NCI-H345 treated with DMSO at 0.1 percent for 48 hours (cell line): ENCODE results near the gene ARCN1.

Source experiments
- DNase-seq: peaks from one replicate; lab custom pipeline; 2025; ENCODE audit not compliant: unreplicated experiment; lab: John Stamatoyannopoulos, UW

The ARCN1 gene

DNA sequence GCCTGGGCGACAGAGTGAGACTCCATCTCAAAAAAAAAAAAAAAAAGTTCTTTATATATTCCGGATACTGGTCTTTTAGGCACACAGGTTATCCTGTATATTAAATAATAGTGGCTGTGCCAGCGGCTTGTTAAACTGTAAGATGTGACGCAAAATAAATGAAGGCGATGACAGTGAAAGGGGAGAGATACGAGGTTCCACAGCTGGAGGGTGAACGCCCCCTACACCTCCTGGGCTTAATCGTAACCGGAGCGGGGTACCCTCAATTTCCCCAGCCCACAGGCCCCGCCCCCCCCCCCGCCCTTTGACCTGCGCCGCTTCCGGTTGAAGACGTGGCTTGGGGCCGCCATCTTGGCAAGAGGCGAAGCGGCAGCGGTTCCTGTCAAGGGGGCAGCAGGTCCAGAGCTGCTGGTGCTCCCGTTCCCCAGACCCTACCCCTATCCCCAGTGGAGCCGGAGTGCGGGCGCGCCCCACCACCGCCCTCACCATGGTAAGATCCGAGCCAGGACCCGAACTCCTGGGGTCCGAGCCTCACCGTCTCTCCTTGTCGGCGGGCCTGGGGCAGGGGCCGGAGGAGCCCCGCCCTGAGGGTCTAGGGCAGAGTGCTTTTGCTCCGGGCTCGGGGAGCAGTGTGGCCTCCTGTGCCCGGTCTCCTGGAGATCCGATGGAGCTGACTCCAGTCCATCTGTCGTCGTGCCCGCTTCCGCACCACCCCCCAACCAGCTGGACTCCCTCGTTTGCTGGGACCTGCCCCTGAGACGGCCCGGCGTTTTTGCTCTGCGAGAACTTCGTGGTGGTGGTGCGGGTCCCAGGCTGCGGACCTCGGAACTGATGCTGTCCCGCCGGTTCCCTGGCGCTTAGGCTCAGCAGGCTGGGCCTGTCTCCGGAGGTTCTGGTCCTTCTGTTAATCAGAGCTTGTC lies at the start of gene ARCN1:
TSS of gene ARCN1 (plus strand) at position 349 of the 920 bp plus-strand sequence. CDS start at position 488, 139 bp downstream.
- peak; percentile 41 for DNase-seq

DNA sequence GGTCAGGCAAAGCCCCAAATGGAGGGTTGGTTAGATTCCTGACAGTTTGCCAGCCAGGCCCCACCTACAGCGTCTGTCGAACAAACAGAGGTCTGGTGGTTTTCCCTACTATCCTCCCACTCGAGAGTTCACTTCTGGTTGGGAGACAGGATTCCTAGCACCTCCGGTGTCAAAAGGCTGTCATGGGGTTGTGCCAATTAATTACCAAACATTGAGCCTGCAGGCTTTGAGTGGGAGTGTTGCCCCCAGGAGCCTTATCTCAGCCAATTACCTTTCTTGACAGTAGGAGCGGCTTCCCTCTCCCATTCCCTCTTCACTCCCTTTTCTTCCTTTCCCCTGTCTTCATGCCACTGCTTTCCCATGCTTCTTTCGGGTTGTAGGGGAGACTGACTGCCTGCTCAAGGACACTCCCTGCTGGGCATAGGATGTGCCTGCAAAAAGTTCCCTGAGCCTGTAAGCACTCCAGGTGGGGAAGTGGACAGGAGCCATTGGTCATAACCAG lies 49.6 kb upstream of the ARCN1 start:
- DNase-seq, result no peak

DNA sequence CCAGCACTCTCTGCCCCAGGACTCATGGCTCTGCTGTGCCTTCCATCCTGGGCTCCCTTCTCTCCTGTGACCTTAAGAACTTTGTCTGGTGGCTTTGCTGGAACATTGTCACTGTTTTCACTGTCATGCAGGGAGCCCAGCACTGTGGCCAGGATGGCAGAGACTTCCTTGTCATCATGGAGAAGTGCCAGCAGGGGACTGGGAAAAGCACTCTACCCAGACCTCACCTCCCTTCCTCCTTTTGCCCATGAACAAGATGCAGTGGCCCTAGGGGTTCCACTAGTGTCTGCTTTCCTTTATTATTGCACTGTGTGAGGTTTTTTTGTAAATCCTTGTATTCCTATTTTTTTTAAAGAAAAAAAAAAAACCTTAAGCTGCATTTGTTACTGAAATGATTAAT lies 47.9 kb upstream of the ARCN1 start:
- no peak for DNase-seq

DNA sequence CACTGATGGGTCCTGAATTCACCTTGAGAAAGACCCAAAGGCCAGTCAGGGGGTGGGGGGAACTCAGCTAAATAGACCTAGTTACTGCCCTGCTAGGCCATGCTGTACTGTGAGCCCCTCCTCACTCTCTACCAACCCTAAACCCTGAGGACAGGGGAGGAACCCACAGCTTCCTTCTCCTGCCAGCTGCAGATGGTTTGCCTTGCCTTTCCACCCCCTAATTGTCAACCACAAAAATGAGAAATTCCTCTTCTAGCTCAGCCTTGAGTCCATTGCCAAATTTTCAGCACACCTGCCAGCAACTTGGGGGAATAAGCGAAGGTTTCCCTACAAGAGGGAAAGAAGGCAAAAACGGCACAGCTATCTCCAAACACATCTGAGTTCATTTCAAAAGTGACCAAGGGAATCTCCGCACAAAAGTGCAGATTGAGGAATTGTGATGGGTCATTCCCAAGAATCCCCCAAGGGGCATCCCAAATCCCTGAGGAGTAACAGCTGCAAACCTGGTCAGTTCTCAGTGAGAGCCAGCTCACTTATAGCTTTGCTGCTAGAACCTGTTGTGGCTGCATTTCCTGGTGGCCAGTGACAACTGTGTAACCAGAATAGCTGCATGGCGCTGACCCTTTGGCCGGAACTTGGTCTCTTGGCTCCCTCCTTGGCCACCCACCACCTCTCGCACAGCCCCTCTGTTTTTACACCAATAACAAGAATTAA lies 47.3 kb upstream of the ARCN1 start:
- no peak for DNase-seq

DNA sequence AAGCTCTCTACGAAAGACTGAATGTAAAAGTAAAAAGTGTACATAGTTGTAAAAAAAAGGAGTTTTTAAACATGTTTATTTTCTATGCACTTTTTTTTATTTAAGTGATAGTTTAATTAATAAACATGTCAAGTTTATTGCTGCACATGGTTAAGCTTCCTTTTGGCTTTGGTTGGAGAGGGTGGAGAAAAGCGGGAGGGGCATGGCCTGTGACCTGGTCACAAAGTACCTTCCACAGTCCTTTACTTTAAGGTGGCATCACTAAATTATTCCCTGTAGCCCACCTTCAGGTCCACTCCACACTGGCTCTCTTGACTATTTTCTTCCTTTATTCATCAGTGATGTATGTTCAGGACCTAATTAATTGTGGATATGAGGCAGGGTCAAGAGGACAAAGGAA lies 45.5 kb upstream of the ARCN1 start:
- no peak for DNase-seq

DNA sequence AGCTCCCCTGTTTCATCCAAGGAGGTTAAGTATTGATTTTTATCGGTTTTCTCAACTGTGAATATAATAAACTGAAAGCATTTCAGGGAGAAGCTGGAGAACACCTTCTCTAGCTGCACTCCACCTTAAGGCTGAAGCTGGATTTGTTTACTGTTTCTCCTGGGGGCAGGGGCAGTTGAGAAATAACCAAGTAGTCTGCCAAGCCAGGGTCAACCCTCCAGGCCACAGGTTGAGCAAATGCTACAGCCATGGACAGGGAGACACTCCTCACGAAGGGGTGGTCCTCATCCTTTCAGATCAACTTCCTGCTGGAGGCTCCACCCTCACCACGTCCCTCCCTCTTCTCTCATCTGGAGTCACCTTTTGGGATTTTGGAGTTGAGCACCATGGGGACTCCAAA lies 45.1 kb upstream of the ARCN1 start, which contains the start of gene TTC36:
TSS of gene TTC36 (plus strand) at position 366 of the 400 bp plus-strand sequence. CDS start at position 387, 21 bp downstream.
- DNase-seq, result no peak

DNA sequence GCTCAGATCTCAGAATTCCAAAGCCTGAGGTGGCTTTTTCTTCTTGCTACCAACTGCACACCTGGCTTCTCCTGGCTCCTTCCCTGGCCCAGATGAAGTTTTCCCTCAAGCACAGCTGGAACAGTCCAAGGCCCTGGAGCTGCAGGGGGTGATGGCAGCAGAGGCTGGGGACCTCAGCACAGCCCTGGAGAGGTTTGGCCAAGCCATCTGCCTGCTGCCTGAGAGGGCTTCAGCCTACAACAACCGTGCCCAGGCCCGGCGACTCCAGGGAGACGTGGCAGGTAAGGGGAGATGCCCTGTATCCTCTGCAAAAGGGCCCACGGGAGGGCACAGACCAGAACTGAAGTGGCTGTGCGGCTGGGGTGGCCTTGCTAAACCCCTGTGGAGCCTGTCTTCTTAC lies 43.7 kb upstream of the ARCN1 start:
- no peak for DNase-seq

DNA sequence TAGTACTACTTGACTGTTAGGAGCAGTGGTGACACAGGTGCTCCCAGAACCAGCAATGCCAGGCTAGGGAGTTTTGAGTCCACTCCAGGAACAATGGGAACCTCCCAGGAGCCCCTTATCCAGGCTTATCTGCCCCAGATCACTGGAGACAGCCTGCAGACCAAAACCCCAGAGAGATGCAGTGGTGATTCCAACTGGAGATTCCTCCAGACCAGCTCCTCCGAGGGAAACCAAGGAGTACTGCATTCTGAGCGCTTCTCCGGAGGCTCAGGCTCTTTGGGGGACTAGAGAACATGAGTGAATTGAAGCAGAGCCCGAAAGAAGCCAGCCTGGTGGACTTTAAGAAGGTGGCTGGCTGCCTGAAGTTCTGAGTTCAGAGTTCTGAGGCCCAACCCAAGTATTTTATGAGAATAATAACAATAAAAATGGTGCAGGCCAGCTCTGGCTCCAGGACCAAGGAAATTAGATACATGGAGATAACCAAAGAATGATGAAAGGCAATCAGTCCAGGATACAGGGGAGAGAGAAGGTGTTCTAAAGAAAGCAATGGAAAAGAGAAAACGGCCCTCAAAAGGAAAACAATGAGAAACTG lies 42.5 kb upstream of the ARCN1 start:
- no peak for DNase-seq

DNA sequence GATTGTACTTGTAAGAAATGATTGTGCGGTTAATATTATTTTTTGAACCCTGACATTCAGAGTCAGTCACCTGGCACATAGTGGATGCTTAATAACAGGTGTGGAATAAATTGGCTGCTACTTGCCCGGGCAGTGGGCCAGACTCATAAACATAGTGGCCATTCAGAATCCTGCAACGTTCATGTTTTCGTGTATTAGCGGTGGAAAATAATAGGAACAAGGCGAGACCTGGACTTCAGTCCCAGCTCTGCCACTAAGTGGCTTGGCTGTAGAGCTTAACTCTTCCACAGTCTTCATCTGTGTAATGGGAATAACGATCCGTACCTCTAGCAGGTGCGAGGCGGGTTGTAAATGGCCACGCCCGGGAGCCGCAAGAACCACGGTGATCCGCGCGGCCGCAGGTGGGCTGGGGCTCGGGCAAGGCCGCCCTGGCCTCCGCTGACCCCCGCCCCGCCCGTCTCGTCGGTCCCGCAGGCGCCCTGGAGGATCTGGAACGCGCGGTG lies 42.0 kb upstream of the ARCN1 start:
- peak; percentile 28 for DNase-seq

DNA sequence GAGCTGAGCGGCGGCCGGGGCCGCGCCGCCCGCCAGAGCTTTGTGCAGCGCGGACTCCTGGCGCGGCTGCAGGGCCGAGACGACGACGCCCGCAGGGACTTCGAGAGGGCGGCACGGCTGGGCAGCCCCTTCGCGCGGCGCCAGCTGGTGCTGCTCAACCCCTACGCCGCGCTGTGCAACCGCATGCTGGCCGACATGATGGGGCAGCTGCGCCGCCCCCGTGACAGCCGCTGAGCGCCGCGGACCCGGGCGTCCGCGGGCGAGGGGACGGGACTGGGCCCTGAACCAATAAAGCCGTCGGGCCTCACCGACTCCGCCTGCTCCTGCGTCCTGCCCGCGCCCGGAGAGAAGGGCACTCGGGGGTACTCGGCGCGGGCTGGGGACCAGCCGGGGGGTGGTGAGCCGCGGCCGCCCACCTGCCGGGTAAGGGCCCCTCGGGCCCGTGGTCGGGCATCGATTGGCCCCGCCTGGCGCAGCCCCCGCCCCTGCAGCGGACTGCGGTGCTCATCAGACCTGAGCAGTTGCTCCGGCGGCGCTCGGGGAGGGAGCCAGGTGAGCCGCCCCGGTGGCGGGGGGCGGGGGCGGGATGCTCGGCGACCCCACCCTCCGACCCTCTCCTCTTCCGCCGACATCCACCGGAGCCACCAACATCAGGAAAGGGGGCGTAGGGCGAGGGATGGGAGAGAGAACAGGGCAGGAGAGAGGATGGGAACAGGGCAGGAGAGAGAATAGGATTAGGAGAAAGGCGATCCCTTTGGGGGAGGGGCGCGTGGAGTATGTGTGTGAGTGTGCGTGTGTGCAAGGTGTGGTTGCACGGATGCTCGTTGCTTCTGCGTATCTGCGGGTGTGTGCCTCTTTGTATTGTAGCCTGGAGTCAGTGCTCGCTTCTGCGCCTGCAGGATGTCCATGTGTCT lies 41.3 kb upstream of the ARCN1 start, which contains the start of gene TMEM25:
TSS of gene TMEM25 (plus strand) at position 510 of the 914 bp plus-strand sequence. CDS start 610 bp downstream, outside the sequence.
- peak; percentile 48 for DNase-seq

DNA sequence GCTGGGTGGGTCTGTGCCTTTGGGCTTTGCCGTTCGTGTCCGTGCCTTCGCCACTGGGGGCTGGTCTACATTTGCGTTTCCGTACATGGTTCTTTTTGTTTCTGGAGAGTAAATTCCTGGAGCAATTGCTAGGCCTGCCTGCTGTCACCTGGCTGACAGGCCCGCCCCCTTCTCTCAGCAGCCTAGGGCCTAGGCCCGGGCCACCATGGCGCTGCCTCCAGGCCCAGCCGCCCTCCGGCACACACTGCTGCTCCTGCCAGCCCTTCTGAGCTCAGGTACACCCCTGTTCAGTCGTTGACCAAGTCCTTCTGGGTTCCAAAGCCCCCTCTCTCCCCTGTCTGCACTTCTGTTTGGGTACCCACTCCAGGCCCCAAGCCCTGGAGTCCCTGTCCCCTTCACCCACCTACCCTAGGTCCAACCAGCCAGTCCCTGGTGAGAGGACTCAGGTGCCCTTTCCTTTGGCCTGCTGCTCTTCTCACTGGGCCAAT lies 40.6 kb upstream of the ARCN1 start:
- DNase-seq, result peak; percentile 48

DNA sequence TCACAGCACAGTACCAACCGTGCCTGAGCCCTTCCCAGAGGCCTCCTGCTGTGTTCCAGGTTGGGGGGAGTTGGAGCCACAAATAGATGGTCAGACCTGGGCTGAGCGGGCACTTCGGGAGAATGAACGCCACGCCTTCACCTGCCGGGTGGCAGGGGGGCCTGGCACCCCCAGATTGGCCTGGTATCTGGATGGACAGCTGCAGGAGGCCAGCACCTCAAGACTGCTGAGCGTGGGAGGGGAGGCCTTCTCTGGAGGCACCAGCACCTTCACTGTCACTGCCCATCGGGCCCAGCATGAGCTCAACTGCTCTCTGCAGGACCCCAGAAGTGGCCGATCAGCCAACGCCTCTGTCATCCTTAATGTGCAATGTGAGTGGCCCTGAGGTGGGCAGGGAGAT lies 40.1 kb upstream of the ARCN1 start:
- DNase-seq, result no peak

DNA sequence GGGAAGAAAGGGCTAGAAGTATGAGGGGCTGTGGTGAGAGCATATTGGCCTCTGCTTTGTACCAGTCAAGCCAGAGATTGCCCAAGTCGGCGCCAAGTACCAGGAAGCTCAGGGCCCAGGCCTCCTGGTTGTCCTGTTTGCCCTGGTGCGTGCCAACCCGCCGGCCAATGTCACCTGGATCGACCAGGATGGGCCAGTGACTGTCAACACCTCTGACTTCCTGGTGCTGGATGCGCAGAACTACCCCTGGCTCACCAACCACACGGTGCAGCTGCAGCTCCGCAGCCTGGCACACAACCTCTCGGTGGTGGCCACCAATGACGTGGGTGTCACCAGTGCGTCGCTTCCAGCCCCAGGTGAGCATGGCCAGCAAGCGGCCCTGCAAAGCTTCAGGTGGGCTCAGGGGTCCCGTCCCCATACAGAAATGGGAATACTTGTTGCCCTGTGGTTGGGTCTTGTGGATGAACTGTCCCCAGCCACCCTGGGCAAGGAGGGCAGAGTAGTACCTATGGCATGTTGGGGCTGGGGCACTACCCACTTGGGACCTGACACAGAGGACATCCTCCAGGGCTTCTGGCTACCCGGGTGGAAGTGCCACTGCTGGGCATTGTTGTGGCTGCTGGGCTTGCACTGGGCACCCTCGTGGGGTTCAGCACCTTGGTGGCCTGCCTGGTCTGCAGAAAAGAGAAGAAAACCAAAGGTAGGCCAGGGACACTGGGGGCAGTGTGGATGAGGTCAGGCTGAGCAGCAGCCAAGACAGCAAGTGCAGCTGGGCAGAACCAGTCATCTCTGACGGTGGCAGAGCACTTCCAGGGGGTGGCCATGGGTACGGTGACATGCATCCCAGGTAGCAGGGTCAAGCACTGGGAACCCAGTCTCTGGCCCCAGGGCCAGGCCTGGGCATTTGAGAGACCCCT lies 39.1 kb upstream of the ARCN1 start:
- DNase-seq, result no peak

DNA sequence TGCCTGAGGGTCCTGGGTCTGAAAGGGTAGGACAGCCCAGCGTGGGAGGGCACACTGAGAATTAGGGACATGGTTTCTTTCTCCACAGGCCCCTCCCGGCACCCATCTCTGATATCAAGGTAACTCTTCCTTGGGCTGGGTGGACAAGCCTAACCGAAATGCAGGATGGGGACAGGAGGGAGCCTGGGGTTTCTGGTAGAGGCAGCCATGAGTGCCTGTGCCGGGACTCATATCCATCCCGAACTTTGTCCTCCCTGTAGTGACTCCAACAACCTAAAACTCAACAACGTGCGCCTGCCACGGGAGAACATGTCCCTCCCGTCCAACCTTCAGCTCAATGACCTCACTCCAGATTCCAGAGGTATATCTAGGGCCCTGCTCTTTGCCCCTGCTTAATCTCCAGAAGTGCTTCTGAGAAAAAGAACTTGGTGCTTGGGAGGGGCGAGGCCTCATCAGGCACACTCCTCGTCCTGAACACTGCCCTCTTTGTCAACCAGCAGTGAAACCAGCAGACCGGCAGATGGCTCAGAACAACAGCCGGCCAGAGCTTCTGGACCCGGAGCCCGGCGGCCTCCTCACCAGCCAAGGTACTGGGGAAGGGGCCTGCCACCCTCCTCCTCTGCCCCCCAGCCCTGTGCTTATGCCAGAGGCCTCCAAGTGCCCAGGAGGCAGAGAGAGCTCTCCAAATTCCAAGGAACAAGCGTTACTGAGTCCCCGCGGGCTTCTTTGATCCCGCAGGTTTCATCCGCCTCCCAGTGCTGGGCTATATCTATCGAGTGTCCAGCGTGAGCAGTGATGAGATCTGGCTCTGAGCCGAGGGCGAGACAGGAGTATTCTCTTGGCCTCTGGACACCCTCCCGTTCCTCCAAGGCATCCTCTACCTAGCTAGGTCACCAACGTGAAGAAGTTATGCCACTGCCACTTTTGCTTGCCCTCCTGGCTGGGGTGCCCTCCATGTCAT lies 38.2 kb upstream of the ARCN1 start:
- DNase-seq, result no peak

DNA sequence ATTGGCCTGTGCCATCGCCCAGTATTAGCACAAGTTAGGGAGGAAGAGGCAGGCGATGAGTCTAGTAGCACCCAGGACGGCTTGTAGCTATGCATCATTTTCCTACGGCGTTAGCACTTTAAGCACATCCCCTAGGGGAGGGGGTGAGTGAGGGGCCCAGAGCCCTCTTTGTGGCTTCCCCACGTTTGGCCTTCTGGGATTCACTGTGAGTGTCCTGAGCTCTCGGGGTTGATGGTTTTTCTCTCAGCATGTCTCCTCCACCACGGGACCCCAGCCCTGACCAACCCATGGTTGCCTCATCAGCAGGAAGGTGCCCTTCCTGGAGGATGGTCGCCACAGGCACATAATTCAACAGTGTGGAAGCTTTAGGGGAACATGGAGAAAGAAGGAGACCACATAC lies 36.9 kb upstream of the ARCN1 start:
- DNase-seq, result no peak

DNA sequence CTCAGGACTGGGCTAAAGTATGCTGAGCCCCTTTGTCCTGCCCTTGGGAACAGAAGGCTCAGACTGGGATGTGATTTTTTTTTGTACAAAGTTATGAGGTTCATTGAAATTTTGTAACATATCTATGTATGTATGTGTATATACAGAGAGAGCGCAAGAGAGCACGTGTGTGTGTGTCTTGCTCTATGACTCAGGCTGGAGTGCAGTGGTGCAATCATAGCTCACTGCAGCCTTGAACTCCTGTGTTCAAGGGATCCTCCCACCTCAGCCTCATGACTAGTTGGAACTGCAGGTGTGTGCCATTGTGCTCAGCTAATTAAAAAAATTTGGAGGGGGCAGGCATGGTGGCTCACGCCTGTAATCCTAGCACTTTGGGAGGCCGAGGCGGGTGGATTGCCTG lies 35.5 kb upstream of the ARCN1 start:
- DNase-seq, result no peak

DNA sequence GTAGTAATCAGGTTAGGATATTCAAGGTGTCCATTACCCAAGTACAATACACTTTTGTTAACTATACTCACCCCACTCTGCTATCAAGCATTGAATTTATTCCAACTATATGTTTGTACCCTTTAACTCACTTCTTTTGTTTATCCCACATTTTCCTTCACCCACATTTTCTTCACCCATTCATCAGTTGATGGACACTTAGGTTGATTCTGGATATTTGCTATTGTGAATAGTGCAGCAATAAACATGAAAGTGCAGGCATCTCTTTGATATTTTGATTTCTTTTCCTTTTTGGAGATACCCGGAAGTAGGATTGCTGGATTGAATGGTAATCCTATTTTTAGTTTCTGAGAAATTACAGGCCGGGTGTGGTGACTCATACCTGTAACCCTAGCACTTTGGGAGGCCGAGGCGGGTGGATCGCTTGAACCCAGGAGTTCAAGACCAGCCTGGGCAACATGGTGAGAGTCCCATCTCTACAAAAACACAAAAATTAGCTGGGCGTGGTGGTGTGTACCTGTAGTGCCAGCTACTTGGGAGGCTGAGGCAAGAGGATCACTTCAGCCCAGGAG lies 34.7 kb upstream of the ARCN1 start:
- no peak for DNase-seq
